NCI-H82 (cell line): ENCODE data around the gene EPB41L2.
"Not testable (repeated sequence)": the region's sequence is repeated elsewhere in the genome, so short reads cannot be mapped to it uniquely, and the experiment has no call there.

Experiments used
- DNase-seq: peaks from one replicate; lab custom pipeline; 2025; lab: John Stamatoyannopoulos, UW

EPB41L2 gene

GRCh38 chr6:130837067-130837466 is 226.0 kb downstream of the EPB41L2 start:
- DNase-seq = no peak

GRCh38 chr6:130836055-130836640 is 226.9 kb downstream of the EPB41L2 start:
- no peak for DNase-seq

GRCh38 chr6:130834482-130835251 is 228.4 kb downstream of the EPB41L2 start:
- DNase-seq = no peak

- no peak for DNase-seq
Measured at GRCh38 chr6:130833569-130833968, 229.5 kb downstream of the EPB41L2 start.

GRCh38 chr6:130831607-130832006 is 231.4 kb downstream of the EPB41L2 start:
- peak; percentile 53 for DNase-seq

GRCh38 chr6:130829333-130829910 is 233.6 kb downstream of the EPB41L2 start:
- no peak for DNase-seq

GRCh38 chr6:130827247-130828149 is 235.5 kb downstream of the EPB41L2 start, which contains the start of gene SMLR1:
Gene SMLR1, plus strand, starts transcription at chr6:130827406. Its CDS starts 8 bp downstream, at chr6:130827414.
- DNase-seq = no peak

- DNase-seq = no peak
Measured at GRCh38 chr6:130826442-130827246, 236.4 kb downstream of the EPB41L2 start.

GRCh38 chr6:130825772-130826441 is 237.1 kb downstream of the EPB41L2 start:
- no peak for DNase-seq

- no peak for DNase-seq
Measured at GRCh38 chr6:130824978-130825694, 237.9 kb downstream of the EPB41L2 start.

- DNase-seq = no peak
Measured at GRCh38 chr6:130822736-130823135, 240.3 kb downstream of the EPB41L2 start.

- DNase-seq = no peak
Measured at GRCh38 chr6:130815200-130816071, 247.6 kb downstream of the EPB41L2 start.

- DNase-seq = no peak
Measured at GRCh38 chr6:130814506-130814905, 248.5 kb downstream of the EPB41L2 start.

- no peak for DNase-seq
Measured at GRCh38 chr6:130811932-130812331, 251.1 kb downstream of the EPB41L2 start.

GRCh38 chr6:130810307-130811030 is 252.6 kb downstream of the EPB41L2 start:
- peak; percentile 85 for DNase-seq

GRCh38 chr6:130801368-130801767 is 261.7 kb downstream of the EPB41L2 start:
- not testable (repeated sequence) for DNase-seq

GRCh38 chr6:130797061-130797460 is 266.0 kb downstream of the EPB41L2 start:
- DNase-seq = no peak

GRCh38 chr6:130796313-130796905 is 266.6 kb downstream of the EPB41L2 start:
- no peak for DNase-seq
